ENCODE data around the gene SRF. TPM values are rescaled to one million over a fixed set of nuclear protein-coding genes. Genes with fewer than 3 reads are reported as not detected.

Gene SRF
- total and polyA plus RNA-seq, 2 of the 4 experiments (the other 2 are of a cell fraction) = 20.6 to 56.3 TPM

DNA sequence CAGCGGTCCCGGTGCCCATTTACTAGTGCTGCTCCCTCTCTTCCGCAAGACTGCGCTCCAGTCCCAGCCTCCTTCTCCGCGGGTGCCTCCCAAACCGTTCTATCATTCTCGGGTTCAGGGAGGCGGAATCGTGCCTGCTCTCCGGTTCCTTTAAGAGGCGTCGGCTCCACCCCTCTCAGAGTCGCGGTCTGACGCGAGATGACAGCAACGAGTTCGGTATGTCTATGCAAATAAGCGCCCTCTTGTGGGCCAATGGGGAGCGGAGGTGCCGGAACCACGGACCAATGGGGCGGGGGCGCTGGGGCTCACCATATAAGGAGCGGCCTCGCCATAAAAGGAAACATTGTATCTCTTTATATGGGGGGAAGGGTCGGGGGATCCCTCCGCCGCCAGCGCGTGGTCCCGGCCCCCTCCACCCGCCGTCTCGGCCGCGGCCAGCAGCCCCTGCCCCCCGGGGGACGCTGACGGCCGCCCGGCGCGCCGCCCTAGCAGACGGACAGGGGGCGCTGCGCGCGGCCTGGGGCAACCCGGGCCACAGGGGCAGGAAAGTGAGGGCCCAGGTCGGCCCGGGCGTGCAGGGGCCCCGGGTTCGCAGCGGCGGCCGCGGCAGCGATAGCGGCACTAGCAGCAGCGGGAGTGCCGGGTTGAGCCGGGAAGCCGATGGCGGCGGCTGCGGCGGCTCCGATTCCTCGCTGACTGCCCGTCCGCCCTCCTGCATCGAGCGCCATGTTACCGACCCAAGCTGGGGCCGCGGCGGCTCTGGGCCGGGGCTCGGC lies at the start of gene SRF (continued):
- TF ChIP-seq CTCF (conservative IDR thresholded peaks at IDR 0.05; ENCODE audit: low read depth, low read length) (peak; percentile 88), MXI1 (IDR thresholded peaks at IDR 0.05; ENCODE audit: borderline replicate concordance, low read depth, low read length) (0 out of 2 replicates have a peak, but pooled peaks have one; percentile 33), BHLHE40 (IDR thresholded peaks at IDR 0.05; ENCODE audit: low read depth, low read length) (peak; percentile 46)

Data from IMR-90 (cell line).